ENCODE results near the gene RABAC1. TPM values are rescaled to one million over a fixed set of nuclear protein-coding genes. Genes with fewer than 3 reads are reported as not detected.
"Not testable (repeated sequence)": the region's sequence is repeated elsewhere in the genome, so short reads cannot be mapped to it uniquely, and the experiment has no call there.

RABAC1 gene
- total RNA-seq, 4 donors from 2014 or later, result 125 to 152 (median 128) TPM

GRCh38 chr19:41939861-41940730 is 19.0 kb downstream of the RABAC1 start:
- peak overlapping the region; percentile 26 for H3K4me3 ChIP-seq (ENCODE audit: low read depth, poor library complexity, severe bottlenecking)
- no peak for DNase-seq (ENCODE audit: low spot score in 2 of 2)
- TF ChIP-seq, protein P1, sequence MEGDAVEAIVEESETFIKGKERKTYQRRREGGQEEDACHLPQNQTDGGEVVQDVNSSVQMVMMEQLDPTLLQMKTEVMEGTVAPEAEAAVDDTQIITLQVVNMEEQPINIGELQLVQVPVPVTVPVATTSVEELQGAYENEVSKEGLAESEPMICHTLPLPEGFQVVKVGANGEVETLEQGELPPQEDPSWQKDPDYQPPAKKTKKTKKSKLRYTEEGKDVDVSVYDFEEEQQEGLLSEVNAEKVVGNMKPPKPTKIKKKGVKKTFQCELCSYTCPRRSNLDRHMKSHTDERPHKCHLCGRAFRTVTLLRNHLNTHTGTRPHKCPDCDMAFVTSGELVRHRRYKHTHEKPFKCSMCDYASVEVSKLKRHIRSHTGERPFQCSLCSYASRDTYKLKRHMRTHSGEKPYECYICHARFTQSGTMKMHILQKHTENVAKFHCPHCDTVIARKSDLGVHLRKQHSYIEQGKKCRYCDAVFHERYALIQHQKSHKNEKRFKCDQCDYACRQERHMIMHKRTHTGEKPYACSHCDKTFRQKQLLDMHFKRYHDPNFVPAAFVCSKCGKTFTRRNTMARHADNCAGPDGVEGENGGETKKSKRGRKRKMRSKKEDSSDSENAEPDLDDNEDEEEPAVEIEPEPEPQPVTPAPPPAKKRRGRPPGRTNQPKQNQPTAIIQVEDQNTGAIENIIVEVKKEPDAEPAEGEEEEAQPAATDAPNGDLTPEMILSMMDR (IDR thresholded peaks at IDR 0.05), result no peak
- no peak for TF ChIP-seq POLR2A (IDR thresholded peaks at IDR 0.05)
- intact Hi-C loops (cut with DNase I; ENCODE audit: low total_unique reads), result no loop called here
- 4% methylated on average over 45 to 81 of the region's 83 CpGs for WGBS, 2 donors

DNA sequence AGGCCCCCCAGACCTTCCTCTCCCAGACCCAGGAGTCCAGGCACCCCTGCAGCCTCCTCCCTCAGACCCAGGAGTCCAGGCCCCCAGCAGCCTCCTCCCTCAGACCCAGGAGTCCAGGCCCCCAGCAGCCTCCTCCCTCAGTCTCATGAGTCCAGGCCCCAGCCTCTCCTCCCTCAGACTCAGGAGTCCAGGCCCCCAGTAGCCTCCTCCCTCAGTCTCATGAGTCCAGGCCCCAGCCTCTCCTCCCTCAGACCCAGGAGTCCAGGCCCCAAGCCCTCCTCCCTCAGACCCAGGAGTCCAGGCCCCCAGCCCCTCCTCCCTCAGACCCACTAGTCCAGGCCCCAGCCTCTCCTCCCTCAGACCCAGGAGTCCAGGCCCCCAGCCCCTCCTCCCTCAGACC is 19.9 kb downstream of the RABAC1 start:
- intact Hi-C loops (cut with DNase I; ENCODE audit: low total_unique reads); DNase-seq (ENCODE audit: low spot score in 2 of 2); H3K4me3 ChIP-seq (ENCODE audit: low read depth, poor library complexity, severe bottlenecking): not testable (repeated sequence)

- no peak overlapping the region for H3K4me3 ChIP-seq (ENCODE audit: low read depth, poor library complexity, severe bottlenecking)
- no peak for DNase-seq (ENCODE audit: low spot score in 2 of 2)
- intact Hi-C loops (cut with DNase I; ENCODE audit: low total_unique reads), result no loop called here
- 48 to 56% methylated on average over 22 of the region's 22 CpGs for WGBS, 2 donors
- no peak for TF ChIP-seq POLR2A (IDR thresholded peaks at IDR 0.05)
- TF ChIP-seq, protein P1 (IDR thresholded peaks at IDR 0.05), result no peak
Measured at GRCh38 chr19:41937525-41938468, 21.3 kb downstream of the RABAC1 start.

DNA sequence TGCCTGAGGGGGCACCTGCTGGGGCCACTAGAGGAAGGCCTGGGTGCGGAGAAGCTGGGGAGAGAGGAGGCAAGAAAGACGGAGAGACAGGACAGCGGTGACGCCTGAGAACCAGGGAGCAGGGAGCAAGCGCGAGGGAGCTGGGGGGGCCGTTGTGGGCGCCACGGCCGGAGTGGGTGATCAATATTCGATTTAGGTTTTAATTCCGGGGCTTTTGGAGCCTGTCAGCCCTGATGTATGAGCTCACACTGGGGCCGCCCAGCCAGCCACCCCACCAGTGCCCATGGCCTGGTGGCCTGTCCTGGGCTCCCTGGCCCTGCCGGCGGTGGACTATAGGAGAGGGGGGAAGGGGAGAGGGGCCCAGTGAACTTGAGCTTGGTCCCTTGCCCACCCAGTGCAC is 22.2 kb downstream of the RABAC1 start:
- no peak for DNase-seq (ENCODE audit: low spot score in 2 of 2)
- intact Hi-C loops (cut with DNase I; ENCODE audit: low total_unique reads), result no loop called here
- no peak overlapping the region for H3K4me3 ChIP-seq (ENCODE audit: low read depth, poor library complexity, severe bottlenecking)
- TF ChIP-seq, protein P1 (IDR thresholded peaks at IDR 0.05), result no peak
- no peak for TF ChIP-seq POLR2A (IDR thresholded peaks at IDR 0.05)
- WGBS, 2 donors, result 70 to 71% methylated on average over 15 of the region's 15 CpGs

GRCh38 chr19:41936416-41936850 is 22.7 kb downstream of the RABAC1 start:
- 64 to 69% methylated on average over 8 of the region's 8 CpGs for WGBS, 2 donors
- DNase-seq (ENCODE audit: low spot score in 2 of 2), result no peak
- TF ChIP-seq, protein P1 (IDR thresholded peaks at IDR 0.05), result no peak
- TF ChIP-seq POLR2A (IDR thresholded peaks at IDR 0.05), result no peak
- H3K4me3 ChIP-seq (ENCODE audit: low read depth, poor library complexity, severe bottlenecking), result no peak overlapping the region
- intact Hi-C loops (cut with DNase I; ENCODE audit: low total_unique reads), result no loop called here

All from lower leg skin (tissue), 4 donors.